GM19455 (cell line): ENCODE measurements around the gene GNE.
"Not testable (repeated sequence)": the region's sequence is repeated elsewhere in the genome, so short reads cannot be mapped to it uniquely, and the experiment has no call there.

Experiments
- ATAC-seq: cut with Tn5 transposase; IDR thresholded peaks from one replicate; pipeline ENCODE4 v1.9.1; 2021; ENCODE audit not compliant: unreplicated experiment

GNE gene

GRCh38 chr9:36258208-36258995 is at the start of gene GNE:
Gene GNE (minus strand): TSS chr9:36258448. CDS start chr9:36249355, 9,093 bp downstream.
- ATAC-seq, result peak; percentile 90

- no peak for ATAC-seq
These were observed 48.4 kb upstream of the GNE start for GRCh38 chr9:36306471-36307306.

- not testable (repeated sequence) for ATAC-seq
These were observed 46.1 kb upstream of the GNE start for GRCh38 chr9:36304366-36304765.

GRCh38 chr9:36301227-36301626 is 43.0 kb upstream of the GNE start:
- no peak for ATAC-seq

- ATAC-seq, result no peak
These were observed 40.3 kb upstream of the GNE start for GRCh38 chr9:36298566-36298965.

- no peak for ATAC-seq
These were observed 39.5 kb upstream of the GNE start for GRCh38 chr9:36297798-36298197.

- ATAC-seq, result not testable (repeated sequence)
These were observed 36.7 kb upstream of the GNE start for GRCh38 chr9:36294996-36295395.

GRCh38 chr9:36293918-36294317 is 35.7 kb upstream of the GNE start:
- ATAC-seq, result no peak

GRCh38 chr9:36293171-36293570 is 34.9 kb upstream of the GNE start:
- no peak for ATAC-seq

- ATAC-seq, result no peak
These were observed 34.4 kb upstream of the GNE start for GRCh38 chr9:36292641-36293040.

GRCh38 chr9:36290996-36291395 is 32.7 kb upstream of the GNE start:
- no peak for ATAC-seq

- no peak for ATAC-seq
These were observed 31.7 kb upstream of the GNE start for GRCh38 chr9:36289836-36290435.

- ATAC-seq, result no peak
These were observed 29.8 kb upstream of the GNE start for GRCh38 chr9:36288070-36288469.

- ATAC-seq, result no peak
These were observed 28.1 kb upstream of the GNE start for GRCh38 chr9:36286388-36286787.

- ATAC-seq, result no peak
These were observed 26.0 kb upstream of the GNE start for GRCh38 chr9:36284226-36284625.

- ATAC-seq, result no peak
These were observed 24.0 kb upstream of the GNE start for GRCh38 chr9:36282275-36282674.

- ATAC-seq, result no peak
These were observed 22.7 kb upstream of the GNE start for GRCh38 chr9:36280989-36281388.

GRCh38 chr9:36278243-36278642 is 20.0 kb upstream of the GNE start:
- ATAC-seq, result no peak

- ATAC-seq, result no peak
These were observed 18.5 kb upstream of the GNE start for GRCh38 chr9:36276781-36277181.

GRCh38 chr9:36276254-36276653 is 18.0 kb upstream of the GNE start:
- no peak for ATAC-seq

GRCh38 chr9:36275060-36275459 is 16.8 kb upstream of the GNE start:
- ATAC-seq, result no peak

GRCh38 chr9:36273354-36273753 is 15.1 kb upstream of the GNE start:
- ATAC-seq, result not testable (repeated sequence)
